Measurements from ENCODE around the gene ZNF554. TPM values are rescaled to one million over a fixed set of nuclear protein-coding genes. Genes with fewer than 3 reads are reported as not detected.

Gene ZNF554
- polyA plus RNA-seq, 2 of the 4 experiments (the other 2 are of a cell fraction), result 0.54 to 0.65 TPM

GRCh38 chr19:2856457-2857050, 36.9 kb downstream of the ZNF554 start:
- no peak overlapping the region for H3K4me3 ChIP-seq
- FAIRE-seq (no peak), DNase-seq (ENCODE audit: low read depth in 1 of 2, low spot score in 1 of 2) (no peak), ATAC-seq (no peak)
- H3K27ac ChIP-seq, result no peak overlapping the region
- H3K9me3 ChIP-seq, result peaks cover 71% of the 10 kb centered on the region
- H3K4me2 ChIP-seq, result no peak overlapping the region
- H3K4me1 ChIP-seq, result no peaks in the 10 kb centered on the region
- POLR2A ChIA-PET, result no interaction called here
- TF ChIP-seq EHF (CRISPR knock-in tag; IDR thresholded peaks at IDR 0.05), result no peak
- no peak for TF ChIP-seq BCL3 (IDR thresholded peaks at IDR 0.05)
- no peak for TF ChIP-seq BHLHE40 (IDR thresholded peaks at IDR 0.05; ENCODE audit: low read depth, low read length)
- no peak for TF ChIP-seq JUNB (IDR thresholded peaks at IDR 0.05)
- TF ChIP-seq RARB (CRISPR knock-in tag; IDR thresholded peaks at IDR 0.05), result no peak
- no peak for TF ChIP-seq PHF8 (IDR thresholded peaks at IDR 0.05; ENCODE audit: borderline replicate concordance, low read depth)
- no peak for TF ChIP-seq CBX8 (IDR thresholded peaks at IDR 0.05)
- TF ChIP-seq FOXS1 (CRISPR knock-in tag; IDR thresholded peaks at IDR 0.05), result no peak
- TF ChIP-seq FOSL2 (IDR thresholded peaks at IDR 0.05), result no peak
- no peak for TF ChIP-seq FOSL2 (CRISPR knock-in tag; IDR thresholded peaks at IDR 0.05)
- TF ChIP-seq RNF2 (IDR thresholded peaks at IDR 0.05; ENCODE audit: borderline replicate concordance, low read depth), result no peak
- no peak for TF ChIP-seq MAX (IDR thresholded peaks at IDR 0.05)
- no peak for TF ChIP-seq CTCF (IDR thresholded peaks at IDR 0.05)
- TF ChIP-seq HOXA7 (CRISPR knock-in tag; IDR thresholded peaks at IDR 0.05), result no peak
- no peak for TF ChIP-seq FOSB (CRISPR knock-in tag; IDR thresholded peaks at IDR 0.05)
- WGBS (ENCODE audit: missing lambda C conversion rate), result 68% methylated on average over 5 of the region's 5 CpGs
- CTCF ChIA-PET, result no interaction called here

- 80% methylated on average over 23 of the region's 27 CpGs for WGBS (ENCODE audit: missing lambda C conversion rate)
- peaks cover 49% of the 10 kb centered on the region for H3K9me3 ChIP-seq
Measured at GRCh38 chr19:2858864-2859263, 39.2 kb downstream of the ZNF554 start.

More at GRCh38 chr19:2858864-2859263, 39.2 kb downstream of the ZNF554 start:
- no peak overlapping the region for H3K4me2 ChIP-seq
- H3K4me1 ChIP-seq, result no peaks in the 10 kb centered on the region
- no peak overlapping the region for H3K4me3 ChIP-seq
- ATAC-seq, result no peak
- TF ChIP-seq MAZ (IDR thresholded peaks at IDR 0.05; ENCODE audit: borderline replicate concordance, low read depth, low read length) (no peak), HES2 (IDR thresholded peaks at IDR 0.05) (no peak), SREBF2 (IDR thresholded peaks at IDR 0.05) (no peak), ATOH8 (CRISPR knock-in tag; IDR thresholded peaks at IDR 0.05; ENCODE audit: low read depth) (no peak), NPAS2 (CRISPR knock-in tag; IDR thresholded peaks at IDR 0.05; ENCODE audit: borderline replicate concordance) (no peak), CHD2 (IDR thresholded peaks at IDR 0.05; ENCODE audit: low read length, partially characterized antibody) (no peak), JUNB (IDR thresholded peaks at IDR 0.05) (no peak), RAD21 (conservative IDR thresholded peaks at IDR 0.05 in 1 of 2, IDR thresholded peaks at IDR 0.05 in 1 of 2) (no peak)
- ChIA-PET POLR2A (interaction anchor here (0.5 kb wide), 1 partner anchor 412 kb away, joined by 3 read pairs; no protein-coding TSS in a partner anchor), CTCF (interaction anchor here (0.6 kb wide), 1 partner anchor 39 kb away, joined by 3 read pairs; the partner anchor contains the start of gene ZNF554)
- H3K27ac ChIP-seq, result no peak overlapping the region
- FAIRE-seq, result no peak
- DNase-seq (ENCODE audit: low read depth in 1 of 2, low spot score in 1 of 2), result no peak
